ENCODE data around the gene NFE2. TPM values are rescaled to one million over a fixed set of nuclear protein-coding genes. Genes with fewer than 3 reads are reported as not detected.

The NFE2 gene
- total RNA-seq, 1 donor from 2014 or later, result not detected

GRCh38 chr12:54296393-54297099 is 4.3 kb downstream of the NFE2 start:
- DNase-seq (ENCODE audit: low spot score), result no peak
- TF ChIP-seq, protein P1, sequence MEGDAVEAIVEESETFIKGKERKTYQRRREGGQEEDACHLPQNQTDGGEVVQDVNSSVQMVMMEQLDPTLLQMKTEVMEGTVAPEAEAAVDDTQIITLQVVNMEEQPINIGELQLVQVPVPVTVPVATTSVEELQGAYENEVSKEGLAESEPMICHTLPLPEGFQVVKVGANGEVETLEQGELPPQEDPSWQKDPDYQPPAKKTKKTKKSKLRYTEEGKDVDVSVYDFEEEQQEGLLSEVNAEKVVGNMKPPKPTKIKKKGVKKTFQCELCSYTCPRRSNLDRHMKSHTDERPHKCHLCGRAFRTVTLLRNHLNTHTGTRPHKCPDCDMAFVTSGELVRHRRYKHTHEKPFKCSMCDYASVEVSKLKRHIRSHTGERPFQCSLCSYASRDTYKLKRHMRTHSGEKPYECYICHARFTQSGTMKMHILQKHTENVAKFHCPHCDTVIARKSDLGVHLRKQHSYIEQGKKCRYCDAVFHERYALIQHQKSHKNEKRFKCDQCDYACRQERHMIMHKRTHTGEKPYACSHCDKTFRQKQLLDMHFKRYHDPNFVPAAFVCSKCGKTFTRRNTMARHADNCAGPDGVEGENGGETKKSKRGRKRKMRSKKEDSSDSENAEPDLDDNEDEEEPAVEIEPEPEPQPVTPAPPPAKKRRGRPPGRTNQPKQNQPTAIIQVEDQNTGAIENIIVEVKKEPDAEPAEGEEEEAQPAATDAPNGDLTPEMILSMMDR (IDR thresholded peaks at IDR 0.05), result no peak
- no peak overlapping the region for H3K27ac Mint-ChIP-seq (ENCODE audit: unreplicated experiment)

DNA sequence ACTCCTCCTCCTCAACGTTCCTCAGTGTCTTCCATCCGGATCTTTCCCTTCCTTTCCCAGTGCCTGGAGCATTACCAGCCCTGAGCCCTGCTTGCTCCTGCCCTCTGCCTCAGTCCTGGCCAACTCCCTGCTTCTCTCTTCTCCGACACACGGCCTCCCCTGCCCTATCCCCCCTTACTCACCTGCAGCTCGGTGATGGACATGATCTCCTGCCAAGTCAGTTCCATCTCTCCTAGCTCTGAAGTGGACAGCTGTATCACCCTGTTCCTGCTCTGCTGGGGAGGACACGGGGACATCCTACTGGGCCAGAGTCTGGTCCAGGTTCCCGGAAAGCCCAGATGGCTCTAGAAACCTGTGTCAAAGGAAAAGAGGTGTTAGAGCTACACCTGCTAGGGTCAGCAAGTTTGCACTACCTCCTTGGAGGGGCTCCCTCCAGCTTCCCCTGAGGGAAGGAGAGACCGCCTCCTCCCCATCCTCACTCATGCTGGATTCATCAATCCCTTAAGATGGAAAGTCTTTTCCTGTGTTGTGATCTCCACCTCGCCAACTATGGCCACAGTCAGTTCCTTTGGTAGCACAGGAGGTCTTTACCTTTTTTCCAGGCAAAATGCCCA is 5.8 kb downstream of the NFE2 start:
- H3K4me1 Mint-ChIP-seq (ENCODE audit: low read depth), result peaks cover 3% of the 10 kb centered on the region
- TF ChIP-seq, protein P1 (IDR thresholded peaks at IDR 0.05), result no peak
- no peaks in the 10 kb centered on the region for H3K36me3 Mint-ChIP-seq (ENCODE audit: low read depth)
- H3K9me3 Mint-ChIP-seq (ENCODE audit: low read depth), result no peaks in the 10 kb centered on the region
- DNase-seq (ENCODE audit: low spot score), result peak; percentile 34
- no peak overlapping the region for H3K27ac Mint-ChIP-seq (ENCODE audit: unreplicated experiment)
- H3K4me3 Mint-ChIP-seq (ENCODE audit: unreplicated experiment), result no peak overlapping the region
- H3K27me3 Mint-ChIP-seq (ENCODE audit: low read depth), result peaks cover 9% of the 10 kb centered on the region

More at GRCh38 chr12:54296393-54297099, 4.3 kb downstream of the NFE2 start:
- Mint-ChIP-seq H3K4me1 (ENCODE audit: low read depth) (peaks cover 14% of the 10 kb centered on the region), H3K9me3 (ENCODE audit: low read depth) (no peaks in the 10 kb centered on the region), H3K36me3 (ENCODE audit: low read depth) (no peaks in the 10 kb centered on the region), H3K27me3 (ENCODE audit: low read depth) (peaks cover 13% of the 10 kb centered on the region), H3K4me3 (ENCODE audit: unreplicated experiment) (no peak overlapping the region)

DNA sequence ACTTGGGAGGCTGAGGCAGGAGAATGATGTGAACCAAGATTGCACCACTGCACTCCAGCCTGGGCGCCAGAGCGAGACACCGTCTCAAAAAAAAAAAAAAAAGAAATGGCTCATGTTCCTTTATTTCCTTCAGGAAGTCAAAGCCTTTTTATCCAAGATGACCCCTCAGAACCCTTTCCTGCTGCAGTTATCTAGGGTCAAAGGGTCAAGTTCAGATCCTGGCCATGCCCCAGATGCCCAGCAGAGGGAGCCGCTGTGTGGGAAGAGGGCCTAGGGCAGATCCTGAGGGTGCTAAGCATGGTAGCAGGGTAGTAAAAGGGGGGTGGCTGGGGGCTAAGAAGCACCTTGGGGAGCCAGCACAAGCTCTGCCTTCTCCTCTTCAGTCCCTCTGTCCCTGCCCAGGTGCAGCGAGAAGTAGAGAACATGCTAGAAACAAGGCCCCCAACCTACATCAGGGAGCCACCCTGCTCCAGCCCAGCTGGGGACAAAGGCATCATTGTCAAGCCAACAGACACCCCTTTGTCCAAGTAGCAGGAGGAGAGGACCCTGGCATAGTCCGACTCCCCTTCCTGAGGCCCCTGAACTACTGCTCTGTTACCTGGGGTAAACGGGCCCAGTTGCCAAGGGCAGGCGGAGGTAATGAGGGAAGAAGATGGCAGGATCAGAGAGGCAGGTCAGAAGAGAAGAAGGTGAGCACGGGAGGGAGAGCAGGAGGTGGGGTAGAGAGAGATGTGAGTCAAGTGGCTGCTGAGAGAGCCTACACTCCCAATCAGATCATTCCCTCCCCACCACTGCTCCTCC is 6.5 kb downstream of the NFE2 start:
- H3K4me1 Mint-ChIP-seq (ENCODE audit: low read depth), result no peaks in the 10 kb centered on the region
- H3K27me3 Mint-ChIP-seq (ENCODE audit: low read depth), result peaks cover 2% of the 10 kb centered on the region
- no peak overlapping the region for H3K27ac Mint-ChIP-seq (ENCODE audit: unreplicated experiment)
- TF ChIP-seq, protein P1 (IDR thresholded peaks at IDR 0.05), result peak; percentile 75
- H3K36me3 Mint-ChIP-seq (ENCODE audit: low read depth), result no peaks in the 10 kb centered on the region
- H3K9me3 Mint-ChIP-seq (ENCODE audit: low read depth), result no peaks in the 10 kb centered on the region
- H3K4me3 Mint-ChIP-seq (ENCODE audit: unreplicated experiment), result no peak overlapping the region
- DNase-seq (ENCODE audit: low spot score), result peak; percentile 62

DNA sequence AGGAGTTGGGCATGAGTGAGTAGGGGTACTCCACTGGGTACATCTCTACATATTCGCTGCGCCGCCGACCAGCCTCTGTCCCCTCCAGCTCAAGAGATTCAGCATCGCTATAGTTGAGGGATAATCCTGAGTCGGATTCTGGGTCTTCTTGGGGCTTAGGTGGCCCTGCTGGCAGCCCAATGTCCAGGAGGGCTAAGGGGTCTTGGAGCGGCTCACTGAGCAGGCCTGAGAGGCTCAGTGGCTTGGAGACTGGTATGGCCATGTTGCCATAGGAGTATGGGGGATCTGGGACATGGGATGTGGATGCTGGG is 7.9 kb downstream of the NFE2 start:
- Mint-ChIP-seq H3K27ac (ENCODE audit: unreplicated experiment) (no peak overlapping the region), H3K36me3 (ENCODE audit: low read depth) (no peaks in the 10 kb centered on the region), H3K9me3 (ENCODE audit: low read depth) (no peaks in the 10 kb centered on the region), H3K27me3 (ENCODE audit: low read depth) (peaks cover 2% of the 10 kb centered on the region), H3K4me3 (ENCODE audit: unreplicated experiment) (no peak overlapping the region), H3K4me1 (ENCODE audit: low read depth) (no peaks in the 10 kb centered on the region)
- DNase-seq (ENCODE audit: low spot score), result peak; percentile 32
- TF ChIP-seq, protein P1 (IDR thresholded peaks at IDR 0.05), result no peak
